Mesenchymal stem cell (in vitro differentiated cells and primary cell): Measurements from ENCODE around the gene SIT1.

Experiments used
- DNase-seq: peaks from one replicate; pipeline ENCODE4 v3.0.0-alpha.2; 2013
- H2AFZ ChIP-seq: one replicate; pipeline ENCODE4 v1.6.1; 2013; ENCODE audit warnings: low read depth, mild to moderate bottlenecking, control low read depth, inconsistent platforms, low read length, moderate library complexity
- H2AK5ac ChIP-seq: 2 replicates; pipeline ENCODE4 v1.6.1; 2013; ENCODE audit warnings: low read length, moderate library complexity, mild to moderate bottlenecking, inconsistent platforms; ENCODE audit not compliant: severe bottlenecking
- H2BK120ac ChIP-seq: one replicate; pipeline ENCODE4 v1.6.1; 2013; ENCODE audit warnings: low read depth, mild to moderate bottlenecking, inconsistent platforms, low read length, moderate library complexity
- H2BK12ac ChIP-seq, 2 experiments: one replicate each; pipeline ENCODE4 v1.6.1; 2013; ENCODE audit warnings: inconsistent platforms in 2 of 2, low read length in 2 of 2, mild to moderate bottlenecking in 2 of 2, moderate library complexity in 2 of 2, control low read depth in 1 of 2
- H2BK15ac ChIP-seq: one replicate; pipeline ENCODE4 v1.6.1; 2013; ENCODE audit warnings: mild to moderate bottlenecking, low read depth, inconsistent platforms; ENCODE audit not compliant: poor library complexity, severe bottlenecking
- H2BK5ac ChIP-seq: 2 replicates; pipeline ENCODE4 v1.6.1; 2013; ENCODE audit warnings: low read depth, mild to moderate bottlenecking, low read length, control low read depth, inconsistent platforms; ENCODE audit not compliant: poor library complexity, severe bottlenecking
- H3K14ac ChIP-seq, 2 experiments: one replicate each; pipeline ENCODE4 v1.6.1; 2013; ENCODE audit warnings: inconsistent platforms in 2 of 2, low read length in 2 of 2, control low read depth in 1 of 2, mild to moderate bottlenecking in 1 of 2, moderate library complexity in 1 of 2
- H3K18ac ChIP-seq, 2 experiments: one replicate each; pipeline ENCODE4 v1.6.1; 2013; ENCODE audit warnings: inconsistent platforms in 2 of 2, low read length in 2 of 2, control low read depth in 1 of 2, low read depth in 1 of 2, mild to moderate bottlenecking in 1 of 2
- H3K23ac ChIP-seq, 2 experiments: one replicate each; pipeline ENCODE4 v1.6.1; 2013; ENCODE audit warnings: inconsistent platforms in 2 of 2, low read length in 2 of 2, mild to moderate bottlenecking in 2 of 2, moderate library complexity in 2 of 2, control low read depth in 1 of 2
- H3K27ac ChIP-seq: 2 replicates; pipeline ENCODE4 v1.5.1; 2013; ENCODE audit warnings: mild to moderate bottlenecking, moderate library complexity, low read length, control low read depth, inconsistent platforms; ENCODE audit not compliant: poor library complexity, severe bottlenecking
- H3K27me3 ChIP-seq, 2 experiments: 2 replicates each; pipeline versions ENCODE4 v1.6.1 to v1.7.0; 2013; ENCODE audit warnings: low read length in 2 of 2, mild to moderate bottlenecking in 2 of 2, moderate library complexity in 2 of 2, control low read depth in 1 of 2, inconsistent platforms in 1 of 2; ENCODE audit not compliant: control insufficient read depth in 1 of 2, insufficient read depth in 1 of 2
- H3K36me3 ChIP-seq, 2 experiments: 2 replicates each; pipeline versions ENCODE4 v1.6.1 to v1.7.0; 2013; ENCODE audit warnings: low read length in 2 of 2, control low read depth in 1 of 2, inconsistent platforms in 1 of 2, low read depth in 1 of 2, mild to moderate bottlenecking in 1 of 2; ENCODE audit not compliant: insufficient read depth in 2 of 2, control insufficient read depth in 1 of 2
- H3K4ac ChIP-seq, 2 experiments: one replicate each; pipeline ENCODE4 v1.6.1; 2013; ENCODE audit warnings: inconsistent platforms in 2 of 2, low read length in 2 of 2, mild to moderate bottlenecking in 2 of 2, moderate library complexity in 2 of 2, control low read depth in 1 of 2, low read depth in 1 of 2
- H3K4me1 ChIP-seq: 2 replicates; pipeline ENCODE4 v1.6.1; 2013; ENCODE audit warnings: low read depth, low read length, control low read depth; ENCODE audit not compliant: control insufficient read depth, insufficient read depth
- H3K4me2 ChIP-seq: 2 replicates; pipeline ENCODE4 v1.6.1; 2013; ENCODE audit warnings: low read length, mild to moderate bottlenecking, inconsistent platforms; ENCODE audit not compliant: poor library complexity, severe bottlenecking
- H3K4me3 ChIP-seq, 2 experiments: 2 replicates each; pipeline versions ENCODE4 v1.5.1 to v1.7.0; 2013; ENCODE audit warnings: low read length in 2 of 2, mild to moderate bottlenecking in 2 of 2, control low read depth in 1 of 2, low read depth in 1 of 2; ENCODE audit not compliant: insufficient read depth in 1 of 2
- H3K79me1 ChIP-seq: replicated peaks from 2 replicates; pipeline ENCODE4 v1.6.1; 2013; ENCODE audit warnings: mild to moderate bottlenecking, control low read depth, low read length, inconsistent platforms; ENCODE audit not compliant: poor library complexity, severe bottlenecking
- H3K9ac ChIP-seq: 2 replicates; pipeline ENCODE4 v1.7.0; 2013; ENCODE audit warnings: mild to moderate bottlenecking, low read length, moderate library complexity
- H3K9me3 ChIP-seq: 2 replicates; pipeline ENCODE4 v1.7.0; 2013; ENCODE audit warnings: mild to moderate bottlenecking, low read length; ENCODE audit not compliant: control insufficient read depth
- H4K8ac ChIP-seq: one replicate; pipeline ENCODE4 v1.6.1; 2013; ENCODE audit warnings: inconsistent platforms, mild to moderate bottlenecking, low read length, moderate library complexity
- H4K91ac ChIP-seq: one replicate; pipeline ENCODE4 v1.6.1; 2013; ENCODE audit warnings: mild to moderate bottlenecking, low read length, inconsistent platforms
- WGBS: methylation state at CpG from one replicate; pipeline ENCODE4 v1.1.7; 2013; ENCODE audit warnings: mixed read lengths; 5-methylcytosine and 5-hydroxymethylcytosine counted together

SIT1 gene

DNA sequence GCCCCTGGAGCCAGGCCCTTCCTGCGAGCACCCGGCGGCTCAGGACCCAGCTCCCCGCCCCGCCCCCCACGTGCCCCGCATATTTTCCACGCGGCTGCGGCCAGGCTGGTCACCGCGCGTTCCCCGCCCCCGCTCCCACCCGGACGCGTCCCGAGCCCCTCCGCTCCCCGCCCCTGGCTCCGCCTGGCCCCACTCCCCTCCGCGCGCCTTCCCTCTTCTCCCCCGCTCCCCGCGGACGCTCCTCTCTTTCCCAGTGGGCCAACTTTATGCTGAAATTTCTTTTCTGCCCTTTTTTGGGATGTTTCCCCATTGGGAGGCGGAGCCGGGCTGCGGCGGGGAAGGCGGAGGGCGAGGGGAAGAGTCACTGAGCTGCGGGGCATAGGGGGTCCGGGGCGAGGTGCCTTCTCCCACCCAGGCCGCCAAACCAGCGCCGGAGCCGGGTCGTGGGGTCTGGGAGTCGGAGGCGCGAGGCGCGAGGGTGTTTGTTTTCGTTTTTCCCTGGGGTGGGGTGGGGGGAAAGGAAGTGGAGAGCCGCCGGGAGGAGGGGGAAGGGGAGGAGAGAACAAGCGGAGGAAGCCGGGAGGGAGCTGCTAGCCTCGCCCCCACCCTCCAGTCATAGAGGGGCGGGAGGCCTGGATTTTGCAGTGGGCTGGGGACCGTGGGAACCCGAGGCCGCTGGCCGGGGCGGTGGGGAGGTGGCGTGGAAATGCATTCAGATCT is 40.0 kb upstream of the SIT1 start:
- H2BK12ac ChIP-seq: peak overlapping the region; percentile 52 to 90
- peak overlapping the region; percentile 94 for H4K91ac ChIP-seq
- peak overlapping the region in 1 of 2 experiments; percentile 85 for H3K23ac ChIP-seq
- peak overlapping the region; percentile 97 for H3K18ac ChIP-seq
- peak overlapping the region; percentile 97 for H2AK5ac ChIP-seq
- H3K79me1 ChIP-seq: peaks cover 2% of the 10 kb centered on the region
- peak overlapping the region; percentile 82 for H3K4me2 ChIP-seq
- peak overlapping the region; percentile 87 for H3K4me3 ChIP-seq
- H2BK120ac ChIP-seq: peak overlapping the region; percentile 95
- 1% methylated on average over 49 of the region's 61 CpGs for WGBS
- peak overlapping the region; percentile 74 for H2AFZ ChIP-seq
- peak overlapping the region; percentile 96 for H2BK15ac ChIP-seq
- H3K14ac ChIP-seq: peak overlapping the region in 1 of 2 experiments; percentile 94
- peak overlapping the region; percentile 92 for H3K9ac ChIP-seq
- peaks cover 27 to 29% of the 10 kb centered on the region in 2 experiments for H3K36me3 ChIP-seq
- H3K4me1 ChIP-seq: peaks cover 26% of the 10 kb centered on the region
- H3K4ac ChIP-seq: peak overlapping the region; percentile 89 to 97
- H2BK5ac ChIP-seq: peak overlapping the region; percentile 97
- peak overlapping the region; percentile 94 for H4K8ac ChIP-seq
- peak; percentile 87 for DNase-seq
- H3K27ac ChIP-seq: peak overlapping the region; percentile 95
- H3K9me3 ChIP-seq: no peaks in the 10 kb centered on the region
- no peaks in the 10 kb centered on the region for H3K27me3 ChIP-seq

GRCh38 chr9:35690294-35690613 is 39.5 kb upstream of the SIT1 start:
- peak overlapping the region; percentile 85 for H4K8ac ChIP-seq

DNA sequence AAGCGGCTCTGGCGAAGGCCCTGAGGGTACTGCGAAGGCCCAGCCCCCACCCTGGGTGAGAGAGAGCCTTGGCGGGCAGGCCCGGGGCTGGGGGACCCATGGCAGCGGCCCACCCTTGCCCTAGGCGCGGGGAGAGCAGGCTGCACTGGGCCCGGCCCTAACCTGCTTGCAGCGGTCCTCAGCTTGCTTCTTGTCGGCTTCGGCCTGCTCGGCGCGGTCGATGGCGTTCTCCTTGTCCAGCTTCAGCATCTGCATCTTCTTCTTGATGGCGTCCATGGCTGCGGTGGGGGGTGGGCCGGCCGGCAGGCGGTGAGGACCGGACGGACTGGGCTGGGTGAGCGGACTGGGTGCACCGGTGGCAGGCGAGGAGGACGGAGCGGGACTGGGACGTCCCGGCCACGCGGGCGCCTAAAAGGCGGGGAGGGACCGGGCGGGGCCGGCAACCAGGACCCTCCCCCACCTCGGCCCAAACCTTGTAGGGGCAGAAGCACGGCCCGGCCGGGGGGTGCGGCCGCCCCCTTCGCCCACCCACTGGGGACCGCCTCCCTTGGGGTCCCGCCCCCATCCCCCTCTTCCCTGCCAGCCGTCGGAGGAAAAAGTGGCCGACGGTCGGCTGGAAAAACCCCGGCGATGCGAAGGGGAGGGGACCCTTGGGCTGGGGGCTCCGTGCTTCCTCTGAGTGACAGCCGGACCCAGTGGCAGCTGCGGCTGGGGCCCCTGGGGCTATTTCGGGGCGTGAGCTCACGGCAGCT is 39.0 kb upstream of the SIT1 start, which contains the start of gene TPM2:
TSS of gene TPM2 (minus strand) at position 384 of the 752 bp plus-strand sequence. CDS start at position 276, 108 bp downstream.
- Histone ChIP-seq H2AFZ (peak within 1 kb of the TSS; percentile 74), H2BK5ac (peak within 1 kb of the TSS; percentile 97), H3K9ac (peak within 1 kb of the TSS; percentile 92), H3K23ac (peak within 1 kb of the TSS; percentile 67 to 86), H3K36me3 (peaks cover 33 to 36% of the 10 kb centered on the region in 2 experiments), H2BK12ac (peak within 1 kb of the TSS; percentile 52 to 90), H3K27me3 (no peaks in the 10 kb centered on the region), H3K4me1 (peaks cover 35% of the 10 kb centered on the region), H3K4me3 (peak within 1 kb of the TSS; percentile 87), H3K14ac (peak within 1 kb of the TSS; percentile 48 to 98), H3K4ac (peak within 1 kb of the TSS; percentile 94 to 98), H3K79me1 (peaks cover 2% of the 10 kb centered on the region), H4K91ac (peak within 1 kb of the TSS; percentile 94), H4K8ac (peak within 1 kb of the TSS; percentile 95), H2BK15ac (peak within 1 kb of the TSS; percentile 95), H3K4me2 (peak within 1 kb of the TSS; percentile 82), H3K9me3 (no peaks in the 10 kb centered on the region), H3K18ac (peak within 1 kb of the TSS; percentile 97), H2BK120ac (peak within 1 kb of the TSS; percentile 95), H2AK5ac (peak within 1 kb of the TSS; percentile 49), H3K27ac (peak within 1 kb of the TSS; percentile 95)
- WGBS: under 1% methylated on average over 57 of the region's 61 CpGs
- DNase-seq: peak; percentile 86

More at GRCh38 chr9:35690294-35690613, 39.5 kb upstream of the SIT1 start:
- Histone ChIP-seq H2BK12ac (peak overlapping the region in 1 of 2 experiments; percentile 70), H3K23ac (peak overlapping the region in 1 of 2 experiments; percentile 86), H2BK5ac (peak overlapping the region; percentile 97), H3K18ac (peak overlapping the region; percentile 93 to 96), H3K27ac (peak overlapping the region; percentile 95), H3K36me3 (peaks cover 28 to 31% of the 10 kb centered on the region in 2 experiments), H3K9ac (peak overlapping the region; percentile 92), H3K4me1 (peaks cover 30% of the 10 kb centered on the region), H2AK5ac (peak overlapping the region; percentile 17), H3K4me3 (peak overlapping the region; percentile 87), H3K14ac (peak overlapping the region in 1 of 2 experiments; percentile 56), H2BK15ac (peak overlapping the region; percentile 39), H3K4me2 (peak overlapping the region; percentile 82), H4K91ac (peak overlapping the region; percentile 88), H3K4ac (peak overlapping the region; percentile 89 to 94), H3K79me1 (peaks cover 2% of the 10 kb centered on the region), H2AFZ (peak overlapping the region; percentile 62), H2BK120ac (peak overlapping the region; percentile 95), H3K9me3 (no peaks in the 10 kb centered on the region), H3K27me3 (no peaks in the 10 kb centered on the region)
- no peak for DNase-seq
- 3% methylated on average over 15 of the region's 21 CpGs for WGBS
